ENCODE measurements around the gene RILPL1. TPM values are rescaled to one million over a fixed set of nuclear protein-coding genes. Genes with fewer than 3 reads are reported as not detected.

RILPL1 gene
- total and polyA plus RNA-seq, 9 of the 15 experiments (the other 6 are each of a cell fraction or from before 2014, with no cell fraction given), result 0.25 to 10.6 (median 8.6) TPM

- Histone ChIP-seq H3K4me2 (ENCODE audit: insufficient read depth, low read length) (no peak overlapping the region), H3K79me2 (ENCODE audit: control insufficient read depth, insufficient read depth, low read length) (no peaks in the 10 kb centered on the region), H3K27me3 (ENCODE audit: control insufficient read depth in 2 of 2, insufficient read depth in 2 of 2, low read length in 2 of 2) (no peaks in the 10 kb centered on the region), H3K4me3 (no peak overlapping the region), H3K36me3 (ENCODE audit: control insufficient read depth, insufficient read depth, low read length) (peaks cover 30% of the 10 kb centered on the region; the same call in 2 of the 3 replicates), H4K20me1 (replicated peaks; ENCODE audit: control insufficient read depth, insufficient read depth, low read length) (no peaks in the 10 kb centered on the region), H3K27ac (ENCODE audit: extremely low read depth, low read depth, low read length) (no peak overlapping the region), H3K9me1 (ENCODE audit: control insufficient read depth, insufficient read depth, low read length) (no peaks in the 10 kb centered on the region), H3K9ac (ENCODE audit: insufficient read depth in 1 of 2, low read depth in 2 of 2, low read length in 2 of 2) (no peak overlapping the region), H2AFZ (ENCODE audit: low read depth, low read length) (no peak overlapping the region), H3K4me1 (replicated peaks in 1 of 2; ENCODE audit: control insufficient read depth in 2 of 2, insufficient read depth in 2 of 2, low read length in 2 of 2) (peaks cover 0 to 7% of the 10 kb centered on the region in 2 experiments; a peak in 2 of 5 replicates), H3K9me3 (replicated peaks; ENCODE audit: control insufficient read depth, insufficient read depth, low read depth, low read length) (no peaks in the 10 kb centered on the region)
- ATAC-seq, result no peak
- BruUV-seq (replicated peaks), result no TSS peak
- POLR2A ChIA-PET, result interaction anchor here (0.7 to 1.6 kb wide), 3 partner anchors 9 to 23 kb away, joined by 3 to 8 read pairs (median 5); no protein-coding TSS in a partner anchor
- 0 out of 2 replicates have a peak, but pooled peaks have one; percentile 6 for TF ChIP-seq SPI1 (IDR thresholded peaks at IDR 0.05; ENCODE audit: borderline replicate concordance, low read depth, low read length)
- no peak for TF ChIP-seq RB1 (IDR thresholded peaks at IDR 0.05; ENCODE audit: low read depth)
- no peak for TF ChIP-seq LEF1 (IDR thresholded peaks at IDR 0.05)
- TF ChIP-seq E2F5 (CRISPR knock-in tag; IDR thresholded peaks at IDR 0.05), result no peak
- no peak for TF ChIP-seq ZNF407 (IDR thresholded peaks at IDR 0.05; ENCODE audit: low read depth)
- TF ChIP-seq YY1 (IDR thresholded peaks at IDR 0.05; ENCODE audit: borderline replicate concordance in 1 of 3, control insufficient read depth in 1 of 3, extremely low read depth in 1 of 3, insufficient read depth in 3 of 3, insufficient read length in 1 of 3, insufficient replicate concordance in 2 of 3, low read depth in 1 of 3, low read length in 2 of 3), result no peak
- TF ChIP-seq ZC3H4 (CRISPR knock-in tag; IDR thresholded peaks at IDR 0.05; ENCODE audit: borderline replicate concordance), result no peak
- 73% methylated on average over 6 of the region's 6 CpGs for WGBS (ENCODE audit: insufficient coverage, low coverage, missing lambda C conversion rate)
- intact Hi-C loops (cut with micrococcal nuclease) (no loop called here), in situ Hi-C loops (cut with MboI) (no loop called here)
- FAIRE-seq, result no peak
- CTCF ChIA-PET (ENCODE audit: low intra/inter-chr PET ratio), result no interaction called here
- no peak for DNase-seq (ENCODE audit: extremely low read depth in 1 of 4, low spot score in 3 of 4)
Observed at GRCh38 chr12:123482876-123483275, 50.6 kb downstream of the RILPL1 start.

All from K562 (cell line).